Measurements from ENCODE around the gene FDXR. TPM values are rescaled to one million over a fixed set of nuclear protein-coding genes. Genes with fewer than 3 reads are reported as not detected.

Gene FDXR
- total RNA-seq, 1 donor from 2014 or later = 34.2 TPM

- peaks cover 9% of the 10 kb centered on the region for H3K79me2 ChIP-seq (ENCODE audit: insufficient read depth, low read length)
Measured at GRCh38 chr17:74868908-74869255, 3.9 kb downstream of the FDXR start.

GRCh38 chr17:74868251-74868907, 4.4 kb downstream of the FDXR start:
- Histone ChIP-seq H3K9me3 (ENCODE audit: insufficient read depth, low read depth, low read length) (no peaks in the 10 kb centered on the region), H3K27ac (ENCODE audit: low read depth, low read length) (no peak overlapping the region), H3K36me3 (ENCODE audit: insufficient read depth, low read length) (peaks cover 2% of the 10 kb centered on the region), H3K9ac (ENCODE audit: low read length) (no peak overlapping the region), H3K4me3 (ENCODE audit: insufficient read depth, low read depth, low read length) (no peak overlapping the region), H3K27me3 (ENCODE audit: insufficient read depth, low read length) (no peaks in the 10 kb centered on the region), H3K4me1 (ENCODE audit: insufficient read depth, low read length) (peaks cover 16% of the 10 kb centered on the region), H3K4me2 (ENCODE audit: low read length) (no peak overlapping the region), H3K79me2 (ENCODE audit: insufficient read depth, low read length) (peaks cover 9% of the 10 kb centered on the region), H4K20me1 (ENCODE audit: insufficient read depth, low read length) (peaks cover 44% of the 10 kb centered on the region), H2AFZ (ENCODE audit: low read depth, low read length) (no peak overlapping the region)
- Mint-ChIP-seq H3K27ac (ENCODE audit: unreplicated experiment) (no peak overlapping the region), H3K36me3 (ENCODE audit: low read depth, unreplicated experiment) (peaks cover 21% of the 10 kb centered on the region), H3K4me3 (ENCODE audit: unreplicated experiment) (peak overlapping the region; percentile 12), H3K4me1 (ENCODE audit: low read depth, unreplicated experiment) (peaks cover 14% of the 10 kb centered on the region), H3K27me3 (ENCODE audit: low read depth, unreplicated experiment) (no peaks in the 10 kb centered on the region), H3K9me3 (ENCODE audit: unreplicated experiment) (no peaks in the 10 kb centered on the region)
- TF ChIP-seq CTCF (IDR thresholded peaks at IDR 0.05; ENCODE audit: insufficient read depth, low read depth, low read length) (no peak), EZH2 (IDR thresholded peaks at IDR 0.05; ENCODE audit: insufficient read depth, low read length) (no peak)
- FAIRE-seq (no peak), DNase-seq (ENCODE audit: low read depth) (no peak)

More at GRCh38 chr17:74868908-74869255, 3.9 kb downstream of the FDXR start:
- H4K20me1 ChIP-seq (ENCODE audit: insufficient read depth, low read length) = peaks cover 42% of the 10 kb centered on the region
- Mint-ChIP-seq H3K9me3 (ENCODE audit: unreplicated experiment) (no peaks in the 10 kb centered on the region), H3K27me3 (ENCODE audit: low read depth, unreplicated experiment) (no peaks in the 10 kb centered on the region), H3K4me3 (ENCODE audit: unreplicated experiment) (peak overlapping the region; percentile 12), H3K27ac (ENCODE audit: unreplicated experiment) (no peak overlapping the region), H3K4me1 (ENCODE audit: low read depth, unreplicated experiment) (peaks cover 14% of the 10 kb centered on the region), H3K36me3 (ENCODE audit: low read depth, unreplicated experiment) (peaks cover 16% of the 10 kb centered on the region)
- no peak overlapping the region for H3K4me3 ChIP-seq (ENCODE audit: insufficient read depth, low read depth, low read length)
- TF ChIP-seq EZH2 (IDR thresholded peaks at IDR 0.05; ENCODE audit: insufficient read depth, low read length) (no peak), CTCF (IDR thresholded peaks at IDR 0.05; ENCODE audit: insufficient read depth, low read depth, low read length) (no peak)
- no peak overlapping the region for H3K27ac ChIP-seq (ENCODE audit: low read depth, low read length)
- no peak for FAIRE-seq
- H3K4me2 ChIP-seq (ENCODE audit: low read length) = no peak overlapping the region
- H2AFZ ChIP-seq (ENCODE audit: low read depth, low read length) = no peak overlapping the region
- H3K27me3 ChIP-seq (ENCODE audit: insufficient read depth, low read length) = no peaks in the 10 kb centered on the region
- no peaks in the 10 kb centered on the region for H3K9me3 ChIP-seq (ENCODE audit: insufficient read depth, low read depth, low read length)
- no peak for DNase-seq (ENCODE audit: low read depth)
- no peak overlapping the region for H3K9ac ChIP-seq (ENCODE audit: low read length)
- H3K4me1 ChIP-seq (ENCODE audit: insufficient read depth, low read length) = peaks cover 16% of the 10 kb centered on the region
- H3K36me3 ChIP-seq (ENCODE audit: insufficient read depth, low read length) = no peaks in the 10 kb centered on the region

- Histone ChIP-seq H3K36me3 (ENCODE audit: insufficient read depth, low read length) (peaks cover 3% of the 10 kb centered on the region), H3K4me3 (ENCODE audit: insufficient read depth, low read depth, low read length) (no peak overlapping the region), H3K9ac (ENCODE audit: low read length) (no peak overlapping the region), H3K9me3 (ENCODE audit: insufficient read depth, low read depth, low read length) (no peaks in the 10 kb centered on the region), H3K27me3 (ENCODE audit: insufficient read depth, low read length) (peaks cover 5% of the 10 kb centered on the region), H3K4me2 (ENCODE audit: low read length) (no peak overlapping the region), H4K20me1 (ENCODE audit: insufficient read depth, low read length) (peaks cover 52% of the 10 kb centered on the region), H3K79me2 (ENCODE audit: insufficient read depth, low read length) (peaks cover under 1% of the 10 kb centered on the region), H2AFZ (ENCODE audit: low read depth, low read length) (no peak overlapping the region), H3K27ac (ENCODE audit: low read depth, low read length) (no peak overlapping the region), H3K4me1 (ENCODE audit: insufficient read depth, low read length) (peaks cover 4% of the 10 kb centered on the region)
- peaks cover 24% of the 10 kb centered on the region for H3K36me3 Mint-ChIP-seq (ENCODE audit: low read depth, unreplicated experiment)
- peaks cover 12% of the 10 kb centered on the region for H3K4me1 Mint-ChIP-seq (ENCODE audit: low read depth, unreplicated experiment)
- peaks cover 2% of the 10 kb centered on the region for H3K27me3 Mint-ChIP-seq (ENCODE audit: low read depth, unreplicated experiment)
- FAIRE-seq = no peak
- H3K4me3 Mint-ChIP-seq (ENCODE audit: unreplicated experiment) = no peak overlapping the region
- TF ChIP-seq CTCF (IDR thresholded peaks at IDR 0.05; ENCODE audit: insufficient read depth, low read depth, low read length) = no peak
- no peak for TF ChIP-seq EZH2 (IDR thresholded peaks at IDR 0.05; ENCODE audit: insufficient read depth, low read length)
- H3K9me3 Mint-ChIP-seq (ENCODE audit: unreplicated experiment) = no peaks in the 10 kb centered on the region
- no peak overlapping the region for H3K27ac Mint-ChIP-seq (ENCODE audit: unreplicated experiment)
- DNase-seq (ENCODE audit: low read depth) = no peak
Measured at GRCh38 chr17:74866198-74866835, 6.5 kb downstream of the FDXR start.

Measured in astrocyte (in vitro differentiated cells and primary cell).